ENCODE results near the gene RALGPS1.

The RALGPS1 gene

DNA sequence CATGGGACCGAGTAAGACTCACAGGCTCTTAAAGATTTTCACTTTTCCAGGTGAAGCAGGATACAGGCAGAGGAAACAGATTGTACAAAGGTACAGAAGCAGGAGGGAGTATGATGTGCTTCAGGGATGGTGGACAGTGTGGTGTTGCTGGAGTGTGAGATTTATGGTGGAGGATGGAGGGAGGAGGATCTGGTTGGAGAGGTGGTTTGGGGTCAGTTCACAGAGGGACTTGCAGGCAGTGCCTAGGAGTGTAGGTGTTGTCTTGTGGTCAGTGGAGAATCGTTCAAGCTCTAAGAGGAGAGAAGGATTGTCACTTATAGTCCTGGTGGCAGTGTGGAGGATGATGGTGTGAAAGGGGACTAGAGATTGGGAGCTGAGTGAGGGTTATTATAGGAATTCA, 11.8 kb downstream of the RALGPS1 start:
- H3K4me3 ChIP-seq (ENCODE audit: low read depth, low read length): no peak overlapping the region
- TF ChIP-seq, protein P1, sequence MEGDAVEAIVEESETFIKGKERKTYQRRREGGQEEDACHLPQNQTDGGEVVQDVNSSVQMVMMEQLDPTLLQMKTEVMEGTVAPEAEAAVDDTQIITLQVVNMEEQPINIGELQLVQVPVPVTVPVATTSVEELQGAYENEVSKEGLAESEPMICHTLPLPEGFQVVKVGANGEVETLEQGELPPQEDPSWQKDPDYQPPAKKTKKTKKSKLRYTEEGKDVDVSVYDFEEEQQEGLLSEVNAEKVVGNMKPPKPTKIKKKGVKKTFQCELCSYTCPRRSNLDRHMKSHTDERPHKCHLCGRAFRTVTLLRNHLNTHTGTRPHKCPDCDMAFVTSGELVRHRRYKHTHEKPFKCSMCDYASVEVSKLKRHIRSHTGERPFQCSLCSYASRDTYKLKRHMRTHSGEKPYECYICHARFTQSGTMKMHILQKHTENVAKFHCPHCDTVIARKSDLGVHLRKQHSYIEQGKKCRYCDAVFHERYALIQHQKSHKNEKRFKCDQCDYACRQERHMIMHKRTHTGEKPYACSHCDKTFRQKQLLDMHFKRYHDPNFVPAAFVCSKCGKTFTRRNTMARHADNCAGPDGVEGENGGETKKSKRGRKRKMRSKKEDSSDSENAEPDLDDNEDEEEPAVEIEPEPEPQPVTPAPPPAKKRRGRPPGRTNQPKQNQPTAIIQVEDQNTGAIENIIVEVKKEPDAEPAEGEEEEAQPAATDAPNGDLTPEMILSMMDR (IDR thresholded peaks at IDR 0.05; ENCODE audit: low read depth, low read length): no peak
- TF ChIP-seq MYC (IDR thresholded peaks at IDR 0.05; ENCODE audit: low read depth, low read length) (no peak), POLR2A (IDR thresholded peaks at IDR 0.05; ENCODE audit: extremely low read depth, insufficient read length) (no peak)
- TF ChIP-seq, protein P2, sequence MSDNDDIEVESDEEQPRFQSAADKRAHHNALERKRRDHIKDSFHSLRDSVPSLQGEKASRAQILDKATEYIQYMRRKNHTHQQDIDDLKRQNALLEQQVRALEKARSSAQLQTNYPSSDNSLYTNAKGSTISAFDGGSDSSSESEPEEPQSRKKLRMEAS (IDR thresholded peaks at IDR 0.05; ENCODE audit: low read depth, low read length): no peak
- DNase-seq (ENCODE audit: low read depth): no peak

DNA sequence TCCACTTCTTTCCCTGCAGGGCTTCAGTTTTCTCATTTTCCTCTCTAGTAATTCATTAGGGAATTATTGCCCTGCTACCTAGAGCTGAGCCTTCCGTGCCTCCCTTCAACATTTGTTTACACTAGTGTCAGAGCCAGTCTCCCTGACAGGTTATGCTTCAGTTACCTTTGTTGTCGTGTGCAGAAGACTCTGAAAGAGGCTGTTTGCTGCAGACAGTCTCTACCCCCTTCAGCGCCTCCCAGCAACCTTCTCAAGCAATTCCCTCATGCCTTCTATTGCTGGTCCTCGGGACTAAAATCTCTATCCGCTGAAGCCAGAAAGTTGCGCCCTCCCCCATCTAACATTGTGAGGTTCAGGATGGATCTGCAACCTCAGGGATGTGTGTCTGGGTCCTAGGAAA, 12.8 kb downstream of the RALGPS1 start:
- TF ChIP-seq POLR2A (IDR thresholded peaks at IDR 0.05; ENCODE audit: extremely low read depth, insufficient read length) (no peak), MYC (IDR thresholded peaks at IDR 0.05; ENCODE audit: low read depth, low read length) (no peak)
- TF ChIP-seq, protein P1 (IDR thresholded peaks at IDR 0.05; ENCODE audit: low read depth, low read length): no peak
- TF ChIP-seq, protein P2 (IDR thresholded peaks at IDR 0.05; ENCODE audit: low read depth, low read length): no peak
- H3K4me3 ChIP-seq (ENCODE audit: low read depth, low read length): no peak overlapping the region
- no peak for DNase-seq (ENCODE audit: low read depth)

DNA sequence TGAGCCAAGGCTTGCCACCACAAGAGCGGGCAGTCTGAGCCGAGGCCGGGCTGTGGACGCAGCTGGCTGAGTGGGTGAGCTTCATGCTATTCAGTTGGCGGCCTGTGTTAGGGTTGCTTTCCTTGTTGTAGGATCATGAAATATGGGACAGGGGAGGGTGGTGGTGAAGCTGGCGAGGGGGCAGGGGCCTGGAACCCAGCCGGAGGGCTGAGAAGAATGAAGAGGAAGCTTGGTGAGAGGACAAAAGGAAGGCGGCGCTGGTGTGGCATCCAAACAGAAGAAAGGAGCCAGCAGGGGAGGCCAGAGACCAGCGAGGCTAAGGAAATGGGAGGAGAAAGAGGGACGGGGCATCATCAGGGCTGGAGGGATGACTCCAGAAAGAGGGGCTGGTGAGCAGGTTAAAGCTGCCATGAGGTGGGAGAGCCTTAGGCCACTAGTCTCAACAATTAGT, 18.3 kb downstream of the RALGPS1 start:
- TF ChIP-seq, protein P1 (IDR thresholded peaks at IDR 0.05; ENCODE audit: low read depth, low read length): no peak
- no peak for TF ChIP-seq POLR2A (IDR thresholded peaks at IDR 0.05; ENCODE audit: extremely low read depth, insufficient read length)
- no peak for TF ChIP-seq MYC (IDR thresholded peaks at IDR 0.05; ENCODE audit: low read depth, low read length)
- TF ChIP-seq, protein P2 (IDR thresholded peaks at IDR 0.05; ENCODE audit: low read depth, low read length): no peak
- no peak for DNase-seq (ENCODE audit: low read depth)
- H3K4me3 ChIP-seq (ENCODE audit: low read depth, low read length): no peak overlapping the region

DNA sequence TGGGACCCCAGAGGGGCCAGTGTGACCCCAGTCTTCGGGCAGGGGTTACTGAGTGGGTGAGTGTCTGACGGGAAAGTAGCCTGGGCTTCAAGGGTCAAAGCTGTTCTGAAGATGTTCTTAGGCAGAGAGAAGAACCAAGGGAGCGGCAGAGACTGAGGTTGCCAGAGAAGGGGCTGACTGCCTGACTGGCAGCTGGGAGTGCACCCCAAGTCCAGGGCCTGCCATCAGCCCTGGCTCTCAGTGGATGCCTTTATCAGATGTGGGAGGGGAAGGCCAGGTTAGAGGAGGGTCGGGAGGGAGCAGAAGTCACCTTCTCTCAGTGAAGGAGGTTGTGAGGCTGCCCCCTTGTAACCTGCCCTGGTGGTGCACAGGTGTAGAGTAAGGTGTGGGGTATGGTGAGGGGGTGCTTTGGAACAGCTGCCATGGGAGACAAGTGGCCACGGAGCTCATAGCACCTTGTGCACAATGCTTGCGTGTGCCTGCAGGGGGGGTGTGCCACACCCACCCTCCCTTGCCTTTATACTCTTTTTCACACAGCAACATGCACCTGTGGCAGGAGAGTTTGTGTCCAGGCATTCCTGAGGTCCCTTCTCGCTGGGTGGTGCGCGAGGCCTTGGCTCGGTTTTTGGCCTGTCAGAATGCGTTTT, 18.9 kb downstream of the RALGPS1 start:
- no peak for DNase-seq (ENCODE audit: low read depth)
- H3K4me3 ChIP-seq (ENCODE audit: low read depth, low read length): no peak overlapping the region
- TF ChIP-seq POLR2A (IDR thresholded peaks at IDR 0.05; ENCODE audit: extremely low read depth, insufficient read length) (no peak), MYC (IDR thresholded peaks at IDR 0.05; ENCODE audit: low read depth, low read length) (no peak)
- TF ChIP-seq, protein P1 (IDR thresholded peaks at IDR 0.05; ENCODE audit: low read depth, low read length): no peak
- TF ChIP-seq, protein P2 (IDR thresholded peaks at IDR 0.05; ENCODE audit: low read depth, low read length): no peak

DNA sequence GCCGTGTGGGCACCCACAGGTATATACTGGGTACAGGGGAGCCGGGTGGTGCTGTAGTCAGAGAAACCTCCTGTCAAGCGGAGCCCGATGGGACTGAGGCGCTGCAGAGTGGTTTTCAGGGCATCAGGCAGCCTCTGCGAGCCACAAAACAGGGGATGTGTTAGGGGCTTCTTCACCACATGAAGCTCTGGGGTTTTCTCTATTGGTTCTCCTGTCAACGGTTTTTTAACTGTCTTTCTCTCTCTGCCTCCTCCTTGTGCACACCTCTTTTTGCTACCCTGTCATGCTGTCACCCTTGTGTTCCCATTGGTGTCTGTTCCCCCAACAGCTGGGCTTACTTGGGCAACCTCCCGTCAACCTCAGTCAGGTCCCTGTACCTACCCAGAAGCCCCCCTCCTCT, 19.9 kb downstream of the RALGPS1 start:
- no peak for DNase-seq (ENCODE audit: low read depth)
- TF ChIP-seq, protein P2 (IDR thresholded peaks at IDR 0.05; ENCODE audit: low read depth, low read length): no peak
- TF ChIP-seq, protein P1 (IDR thresholded peaks at IDR 0.05; ENCODE audit: low read depth, low read length): no peak
- TF ChIP-seq POLR2A (IDR thresholded peaks at IDR 0.05; ENCODE audit: extremely low read depth, insufficient read length) (no peak), MYC (IDR thresholded peaks at IDR 0.05; ENCODE audit: low read depth, low read length) (no peak)
- H3K4me3 ChIP-seq (ENCODE audit: low read depth, low read length): no peak overlapping the region
